GM19035 (cell line): ENCODE data around the gene RD3L.
"Not testable (repeated sequence)": the region's sequence is repeated elsewhere in the genome, so short reads cannot be mapped to it uniquely, and the experiment has no call there.

ENCODE experiments used
- ATAC-seq: cut with Tn5 transposase; IDR thresholded peaks from one replicate; pipeline ENCODE4 v1.9.1; 2021; ENCODE audit not compliant: unreplicated experiment

Gene RD3L

GRCh38 chr14:103928011-103928890 is 14.1 kb downstream of the RD3L start, which contains the start of gene TDRD9:
TDRD9 (plus strand) TSS chr14:103928456; CDS start chr14:103928510, 54 bp downstream.
- no peak for ATAC-seq

GRCh38 chr14:103927566-103927965 is 14.8 kb downstream of the RD3L start:
- ATAC-seq: no peak

- ATAC-seq: no peak
Observed at GRCh38 chr14:103925316-103925715, 17.0 kb downstream of the RD3L start.

- no peak for ATAC-seq
Observed at GRCh38 chr14:103923863-103924262, 18.5 kb downstream of the RD3L start.

GRCh38 chr14:103921855-103922200 is 20.5 kb downstream of the RD3L start:
- not testable (repeated sequence) for ATAC-seq

GRCh38 chr14:103920981-103921854 is 21.1 kb downstream of the RD3L start:
- peak; percentile 85 for ATAC-seq

GRCh38 chr14:103916636-103917262 is 25.6 kb downstream of the RD3L start:
- ATAC-seq: no peak

- ATAC-seq: no peak
Observed at GRCh38 chr14:103915616-103916015, 26.7 kb downstream of the RD3L start.

- ATAC-seq: no peak
Observed at GRCh38 chr14:103910984-103911383, 31.3 kb downstream of the RD3L start.

GRCh38 chr14:103910262-103910935 is 31.9 kb downstream of the RD3L start:
- no peak for ATAC-seq

GRCh38 chr14:103909531-103910261 is 32.6 kb downstream of the RD3L start:
- ATAC-seq: no peak

GRCh38 chr14:103908580-103908979 is 33.7 kb downstream of the RD3L start:
- ATAC-seq: no peak

- no peak for ATAC-seq
Observed at GRCh38 chr14:103905842-103906456, 36.4 kb downstream of the RD3L start.

GRCh38 chr14:103904493-103905107 is 37.7 kb downstream of the RD3L start:
- no peak for ATAC-seq

- ATAC-seq: no peak
Observed at GRCh38 chr14:103899833-103900232, 42.5 kb downstream of the RD3L start.

GRCh38 chr14:103899316-103899715 is 43.0 kb downstream of the RD3L start:
- ATAC-seq: no peak

GRCh38 chr14:103898711-103899110 is 43.6 kb downstream of the RD3L start:
- no peak for ATAC-seq

GRCh38 chr14:103898204-103898603 is 44.1 kb downstream of the RD3L start:
- ATAC-seq: no peak
